NB4 (cell line): ENCODE data around the gene NR5A1.

Experiments
- CTCF ChIP-seq: IDR thresholded peaks from one replicate; pipeline ENCODE4 v1.5.1; 2012; ENCODE audit warnings: low read depth, low read length
- MAX ChIP-seq: IDR thresholded peaks from 2 replicates; pipeline ENCODE4 v1.6.1; 2011; ENCODE audit warnings: low read depth, low read length
- MYC ChIP-seq: IDR thresholded peaks from 2 replicates; pipeline ENCODE4 v1.6.1; 2011; ENCODE audit warnings: low read depth, low read length
- POLR2A ChIP-seq: IDR thresholded peaks from 2 replicates; pipeline ENCODE4 v1.6.1; 2011; ENCODE audit warnings: mild to moderate bottlenecking; ENCODE audit not compliant: insufficient read length; ENCODE audit errors: extremely low read depth

GRCh38 chr9:124522121-124523098 is 15.2 kb upstream of the NR5A1 start:
- TF ChIP-seq CTCF (no peak), POLR2A (no peak), MYC (no peak), MAX (no peak)
